GM18502 (cell line): ENCODE measurements around the gene COL6A2.

Source experiments
- ATAC-seq: cut with Tn5 transposase; IDR thresholded peaks from one replicate; pipeline ENCODE4 v1.9.1; 2021; ENCODE audit warnings: mild to moderate bottlenecking; ENCODE audit not compliant: unreplicated experiment, poor library complexity

COL6A2 gene

DNA sequence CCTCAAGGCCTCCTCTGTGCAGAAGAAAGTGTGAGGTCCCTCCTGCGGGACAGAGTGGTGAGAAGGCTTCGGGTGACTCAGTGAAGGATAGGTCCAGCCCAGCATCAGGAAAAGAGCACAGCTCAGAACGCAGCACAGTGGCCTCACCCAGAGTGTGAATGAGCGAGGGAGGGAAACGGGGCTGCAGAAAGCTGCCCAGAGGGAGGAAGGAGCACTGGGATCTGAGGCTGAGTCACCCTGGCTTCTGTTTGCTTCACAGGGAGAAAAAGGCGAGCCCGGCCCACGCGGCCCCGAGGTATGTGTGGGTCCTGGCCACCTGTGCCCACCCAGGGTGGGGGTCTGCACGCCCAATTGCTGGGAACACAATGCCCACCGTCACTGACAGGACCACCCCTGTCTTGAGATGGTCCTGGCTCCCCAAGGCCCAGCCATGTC, 24.3 kb downstream of the COL6A2 start:
- ATAC-seq, result no peak

- ATAC-seq, result no peak
Observed at GRCh38 chr21:46122758-46123683, 25.1 kb downstream of the COL6A2 start.

GRCh38 chr21:46124083-46124925, 26.4 kb downstream of the COL6A2 start:
- ATAC-seq, result no peak

GRCh38 chr21:46124926-46125845, 27.3 kb downstream of the COL6A2 start:
- ATAC-seq, result no peak

- ATAC-seq, result no peak
Observed at GRCh38 chr21:46125846-46126301, 28.0 kb downstream of the COL6A2 start.

DNA sequence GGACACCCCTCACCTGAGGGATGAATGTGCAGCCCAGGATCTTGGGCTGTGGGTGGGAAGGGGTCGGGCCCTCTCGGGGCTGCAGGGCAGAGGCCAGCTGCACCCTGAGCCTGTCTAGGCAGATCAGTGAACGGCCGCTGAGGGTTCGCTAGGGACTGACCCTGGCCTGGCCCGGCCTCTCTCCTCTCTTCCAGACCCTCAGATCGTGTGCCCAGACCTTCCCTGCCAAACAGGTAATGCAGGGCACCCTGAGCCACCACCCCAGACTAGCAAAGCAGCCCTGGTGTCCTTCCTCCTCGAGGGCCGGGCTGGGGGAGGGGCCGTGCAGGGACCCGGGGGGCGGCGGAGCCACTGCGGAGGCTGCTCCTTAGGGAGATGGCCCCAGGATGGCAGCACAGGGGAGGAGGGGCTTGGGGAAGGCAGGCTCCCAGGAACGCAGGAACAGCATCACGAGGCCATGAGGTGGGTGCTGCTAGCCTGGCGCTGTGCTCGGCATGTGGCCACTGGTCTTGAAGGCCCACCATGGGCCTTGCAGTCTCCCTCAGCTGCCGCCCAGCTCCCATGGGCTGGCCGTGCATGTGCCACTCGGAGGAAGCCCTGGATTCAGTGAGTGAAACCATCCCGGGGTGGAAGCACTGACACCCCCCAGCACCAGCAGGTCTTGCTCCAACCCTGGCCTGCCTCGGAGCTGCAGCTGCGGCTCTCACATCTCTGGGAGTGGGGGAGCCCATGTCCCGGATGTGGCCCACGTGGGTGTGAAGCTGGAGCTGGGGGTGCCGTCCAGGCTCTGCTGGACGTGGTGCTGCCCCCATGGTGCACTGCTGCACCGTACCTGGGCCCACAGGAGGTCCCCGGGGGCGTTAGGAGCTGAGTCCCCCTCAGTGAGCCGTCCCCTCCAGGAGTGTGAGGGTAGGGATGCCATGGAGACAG, 28.7 kb downstream of the COL6A2 start:
- no peak for ATAC-seq

GRCh38 chr21:46127239-46128105, 29.6 kb downstream of the COL6A2 start:
- ATAC-seq, result no peak

- ATAC-seq, result no peak
Observed at GRCh38 chr21:46128106-46128932, 30.4 kb downstream of the COL6A2 start.

GRCh38 chr21:46128933-46129571, 31.1 kb downstream of the COL6A2 start:
- ATAC-seq, result no peak

GRCh38 chr21:46129846-46130651, 32.1 kb downstream of the COL6A2 start:
- no peak for ATAC-seq

- no peak for ATAC-seq
Observed at GRCh38 chr21:46130831-46131587, 33.1 kb downstream of the COL6A2 start.

- no peak for ATAC-seq
Observed at GRCh38 chr21:46131588-46131837, 33.6 kb downstream of the COL6A2 start.

DNA sequence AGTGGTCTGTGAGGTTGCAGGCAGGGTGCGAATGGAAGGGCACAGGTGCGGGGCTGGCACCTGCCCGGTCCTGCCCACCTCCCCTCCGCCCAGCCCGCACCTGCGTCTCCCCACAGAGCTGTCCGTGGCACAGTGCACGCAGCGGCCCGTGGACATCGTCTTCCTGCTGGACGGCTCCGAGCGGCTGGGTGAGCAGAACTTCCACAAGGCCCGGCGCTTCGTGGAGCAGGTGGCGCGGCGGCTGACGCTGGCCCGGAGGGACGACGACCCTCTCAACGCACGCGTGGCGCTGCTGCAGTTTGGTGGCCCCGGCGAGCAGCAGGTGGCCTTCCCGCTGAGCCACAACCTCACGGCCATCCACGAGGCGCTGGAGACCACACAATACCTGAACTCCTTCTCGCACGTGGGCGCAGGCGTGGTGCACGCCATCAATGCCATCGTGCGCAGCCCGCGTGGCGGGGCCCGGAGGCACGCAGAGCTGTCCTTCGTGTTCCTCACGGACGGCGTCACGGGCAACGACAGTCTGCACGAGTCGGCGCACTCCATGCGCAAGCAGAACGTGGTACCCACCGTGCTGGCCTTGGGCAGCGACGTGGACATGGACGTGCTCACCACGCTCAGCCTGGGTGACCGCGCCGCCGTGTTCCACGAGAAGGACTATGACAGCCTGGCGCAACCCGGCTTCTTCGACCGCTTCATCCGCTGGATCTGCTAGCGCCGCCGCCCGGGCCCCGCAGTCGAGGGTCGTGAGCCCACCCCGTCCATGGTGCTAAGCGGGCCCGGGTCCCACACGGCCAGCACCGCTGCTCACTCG, 34.1 kb downstream of the COL6A2 start:
- ATAC-seq, result no peak

DNA sequence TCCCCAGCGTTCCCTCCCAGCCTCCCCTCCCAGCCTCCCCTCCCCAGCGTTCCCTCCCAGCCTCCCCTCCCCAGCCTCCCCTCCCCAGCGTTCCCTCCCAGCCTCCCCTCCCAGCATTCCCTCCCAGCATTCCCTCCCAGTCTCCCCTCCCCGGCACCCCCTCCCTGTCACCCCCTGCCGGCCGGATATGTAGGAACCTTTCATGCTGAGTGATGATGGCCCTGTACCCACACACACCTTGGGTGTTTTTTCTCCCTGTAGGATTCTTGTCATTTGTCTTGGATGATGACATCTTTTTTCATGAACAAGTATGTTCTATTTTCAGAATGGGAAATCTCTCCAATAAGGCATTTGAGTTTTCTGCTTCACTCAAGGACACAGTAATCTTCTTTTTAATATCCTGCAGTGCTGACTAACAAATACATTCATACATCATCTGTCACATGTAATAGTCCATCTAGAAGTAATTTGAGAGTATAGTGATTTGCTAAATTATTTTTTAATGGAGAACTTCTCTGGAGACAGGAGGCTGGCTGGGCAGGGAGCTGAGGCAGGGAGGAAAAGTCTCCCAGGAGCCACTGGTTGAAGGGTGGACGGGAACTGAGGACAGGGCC, 38.0 kb downstream of the COL6A2 start:
- no peak for ATAC-seq
